ENCODE results near the gene INSYN2B. TPM values are rescaled to one million over a fixed set of nuclear protein-coding genes. Genes with fewer than 3 reads are reported as not detected.

INSYN2B gene
- total RNA-seq, 6 donors from 2014 or later = 0.06 to 0.10 TPM; not detected in 4

- ATAC-seq (ENCODE audit: low FRiP score in 2 of 2) (no peak), DNase-seq (no peak)
- H3K27ac ChIP-seq = no peak overlapping the region
- no peak overlapping the region for H3K4me3 ChIP-seq
- H3K4me1 ChIP-seq = no peaks in the 10 kb centered on the region
- 74 to 86% methylated on average over 3 of the region's 3 CpGs for WGBS, 2 donors
- TF ChIP-seq CTCF (IDR thresholded peaks at IDR 0.05) = no peak
- TF ChIP-seq EP300 (IDR thresholded peaks at IDR 0.05) = no peak
- TF ChIP-seq POLR2AphosphoS5 (IDR thresholded peaks at IDR 0.05) = no peak
- TF ChIP-seq POLR2A (IDR thresholded peaks at IDR 0.05) = no peak
- H3K36me3 ChIP-seq = no peaks in the 10 kb centered on the region
- H3K9me3 ChIP-seq = peaks cover 8 to 16% (median 12%) of the 10 kb centered on the region in 4 donors
- H3K27me3 ChIP-seq = no peaks in the 10 kb centered on the region
These were observed 132.0 kb downstream of the INSYN2B start for GRCh38 chr5:169848271-169848670.

- DNase-seq (no peak), ATAC-seq (ENCODE audit: low FRiP score in 2 of 2) (no peak)
- H3K36me3 ChIP-seq = no peaks in the 10 kb centered on the region
- no peaks in the 10 kb centered on the region for H3K4me1 ChIP-seq
- H3K4me3 ChIP-seq = no peak overlapping the region
- H3K9me3 ChIP-seq = peaks cover 8 to 16% (median 12%) of the 10 kb centered on the region in 4 donors
- WGBS, 2 donors = 65 to 87% methylated on average over 1 of the region's 1 CpG
- no peaks in the 10 kb centered on the region for H3K27me3 ChIP-seq
- H3K27ac ChIP-seq = no peak overlapping the region
- TF ChIP-seq POLR2AphosphoS5 (IDR thresholded peaks at IDR 0.05) = no peak
- no peak for TF ChIP-seq POLR2A (IDR thresholded peaks at IDR 0.05)
- TF ChIP-seq CTCF (IDR thresholded peaks at IDR 0.05) = no peak
- no peak for TF ChIP-seq EP300 (IDR thresholded peaks at IDR 0.05)
These were observed 132.8 kb downstream of the INSYN2B start for GRCh38 chr5:169847519-169847918.

- H3K27ac ChIP-seq = no peak overlapping the region
- ATAC-seq (ENCODE audit: low FRiP score in 2 of 2) (no peak), DNase-seq (no peak)
- no peaks in the 10 kb centered on the region for H3K27me3 ChIP-seq
- TF ChIP-seq CTCF (IDR thresholded peaks at IDR 0.05) = no peak
- no peak for TF ChIP-seq EP300 (IDR thresholded peaks at IDR 0.05)
- no peak for TF ChIP-seq POLR2A (IDR thresholded peaks at IDR 0.05)
- no peak for TF ChIP-seq POLR2AphosphoS5 (IDR thresholded peaks at IDR 0.05)
- no peaks in the 10 kb centered on the region for H3K4me1 ChIP-seq
- no peaks in the 10 kb centered on the region for H3K9me3 ChIP-seq
- no peak overlapping the region for H3K4me3 ChIP-seq
- H3K36me3 ChIP-seq = no peaks in the 10 kb centered on the region
These were observed 137.6 kb downstream of the INSYN2B start for GRCh38 chr5:169842699-169843098.

- Histone ChIP-seq H3K27ac (no peak overlapping the region), H3K4me3 (no peak overlapping the region), H3K36me3 (no peaks in the 10 kb centered on the region), H3K9me3 (no peaks in the 10 kb centered on the region), H3K27me3 (no peaks in the 10 kb centered on the region), H3K4me1 (no peaks in the 10 kb centered on the region)
- DNase-seq (no peak), ATAC-seq (ENCODE audit: low FRiP score in 2 of 2) (no peak)
- no peak for TF ChIP-seq CTCF (IDR thresholded peaks at IDR 0.05)
- TF ChIP-seq POLR2A (IDR thresholded peaks at IDR 0.05) = no peak
- TF ChIP-seq POLR2AphosphoS5 (IDR thresholded peaks at IDR 0.05) = no peak
- TF ChIP-seq EP300 (IDR thresholded peaks at IDR 0.05) = no peak
- WGBS, 2 donors = 82 to 92% methylated on average over 3 of the region's 3 CpGs
These were observed 139.9 kb downstream of the INSYN2B start for GRCh38 chr5:169840405-169840804.

GRCh38 chr5:169838688-169839087, 141.6 kb downstream of the INSYN2B start:
- no peaks in the 10 kb centered on the region for H3K36me3 ChIP-seq
- TF ChIP-seq POLR2AphosphoS5 (IDR thresholded peaks at IDR 0.05) (no peak), EP300 (IDR thresholded peaks at IDR 0.05) (no peak), CTCF (IDR thresholded peaks at IDR 0.05) (no peak), POLR2A (IDR thresholded peaks at IDR 0.05) (no peak)
- no peaks in the 10 kb centered on the region for H3K4me1 ChIP-seq
- H3K9me3 ChIP-seq = no peaks in the 10 kb centered on the region
- H3K27ac ChIP-seq = no peak overlapping the region
- DNase-seq (no peak), ATAC-seq (ENCODE audit: low FRiP score in 2 of 2) (no peak)
- 82 to 88% methylated on average over 3 of the region's 3 CpGs for WGBS, 2 donors
- no peak overlapping the region for H3K4me3 ChIP-seq
- H3K27me3 ChIP-seq = no peaks in the 10 kb centered on the region
